ENCODE measurements around the gene MAP2K5. TPM values are rescaled to one million over a fixed set of nuclear protein-coding genes. Genes with fewer than 3 reads are reported as not detected.

The MAP2K5 gene
- total RNA-seq, 1 donor from 2014 or later, result 29.8 TPM

- Mint-ChIP-seq H3K9me3 (no peaks in the 10 kb centered on the region), H3K27me3 (ENCODE audit: low read depth) (no peaks in the 10 kb centered on the region), H3K4me3 (no peak overlapping the region), H3K36me3 (peaks cover 17% of the 10 kb centered on the region), H3K27ac (no peak overlapping the region), H3K4me1 (no peaks in the 10 kb centered on the region)
- TF ChIP-seq CTCF (IDR thresholded peaks at IDR 0.05; ENCODE audit: unreplicated experiment), result no peak
- no peak for DNase-seq (ENCODE audit: low spot score in 2 of 2, unreplicated experiment in 2 of 2)
Measured at GRCh38 chr15:67593562-67593961, 51.1 kb downstream of the MAP2K5 start.

GRCh38 chr15:67594770-67595169 lies 52.3 kb downstream of the MAP2K5 start:
- H3K36me3 Mint-ChIP-seq, result peaks cover 19% of the 10 kb centered on the region
- no peaks in the 10 kb centered on the region for H3K4me1 Mint-ChIP-seq
- H3K4me3 Mint-ChIP-seq, result no peak overlapping the region
- H3K9me3 Mint-ChIP-seq, result no peaks in the 10 kb centered on the region
- H3K27me3 Mint-ChIP-seq (ENCODE audit: low read depth), result no peaks in the 10 kb centered on the region
- no peak for TF ChIP-seq CTCF (IDR thresholded peaks at IDR 0.05; ENCODE audit: unreplicated experiment)
- H3K27ac Mint-ChIP-seq, result no peak overlapping the region
- no peak for DNase-seq (ENCODE audit: low spot score in 2 of 2, unreplicated experiment in 2 of 2)

DNA sequence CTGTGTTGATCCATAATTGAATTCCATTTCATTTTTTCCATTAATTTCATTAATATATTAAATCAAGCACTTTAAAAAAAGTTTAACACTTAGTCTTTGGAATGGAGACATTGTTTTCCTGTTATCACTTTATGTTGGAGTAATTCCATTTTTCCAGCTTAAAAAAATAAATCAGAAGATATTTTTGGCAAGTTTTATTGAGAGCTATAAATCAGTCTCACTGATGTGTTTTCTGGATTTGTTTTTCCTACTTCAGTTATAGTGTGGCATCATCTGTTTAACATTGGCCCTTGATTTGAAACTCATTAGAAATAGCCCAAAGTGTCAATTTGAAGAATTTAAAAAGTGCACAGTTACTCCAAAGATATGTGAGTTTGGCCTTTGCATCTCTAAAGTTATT lies 53.1 kb downstream of the MAP2K5 start:
- no peak for TF ChIP-seq CTCF (IDR thresholded peaks at IDR 0.05; ENCODE audit: unreplicated experiment)

DNA sequence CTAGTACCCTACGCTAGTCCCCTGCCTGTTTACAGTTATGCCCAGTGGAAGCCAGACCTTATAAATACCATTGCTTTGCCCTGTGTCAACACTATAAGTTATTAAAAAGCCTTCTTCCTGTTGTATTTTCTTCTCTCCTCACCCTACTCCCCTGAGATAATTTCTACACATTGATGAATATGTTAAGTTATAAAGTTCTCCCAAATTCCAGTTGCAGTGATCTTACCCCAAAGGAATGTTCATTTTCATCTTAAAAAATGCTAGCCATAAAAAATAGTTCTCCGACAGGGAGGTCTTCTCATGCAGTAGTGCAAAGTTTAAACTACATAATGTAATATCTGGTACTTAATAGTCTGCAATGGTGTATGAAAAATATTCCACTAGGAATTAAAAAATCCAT lies 58.6 kb downstream of the MAP2K5 start:
- H3K9me3 Mint-ChIP-seq, result no peaks in the 10 kb centered on the region
- H3K27me3 Mint-ChIP-seq (ENCODE audit: low read depth), result no peaks in the 10 kb centered on the region
- H3K4me3 Mint-ChIP-seq, result no peak overlapping the region
- H3K4me1 Mint-ChIP-seq, result peaks cover 13% of the 10 kb centered on the region
- no peak for TF ChIP-seq CTCF (IDR thresholded peaks at IDR 0.05; ENCODE audit: unreplicated experiment)
- peak overlapping the region; percentile 2 for H3K27ac Mint-ChIP-seq
- no peak for DNase-seq (ENCODE audit: low spot score in 2 of 2, unreplicated experiment in 2 of 2)
- H3K36me3 Mint-ChIP-seq, result peaks cover 18% of the 10 kb centered on the region

More for the DNA sequence above, 53.1 kb downstream of the MAP2K5 start:
- Mint-ChIP-seq H3K4me1 (peaks cover 6% of the 10 kb centered on the region), H3K27ac (no peak overlapping the region), H3K27me3 (ENCODE audit: low read depth) (no peaks in the 10 kb centered on the region), H3K9me3 (no peaks in the 10 kb centered on the region), H3K4me3 (no peak overlapping the region), H3K36me3 (peaks cover 21% of the 10 kb centered on the region)
- DNase-seq (ENCODE audit: low spot score in 2 of 2, unreplicated experiment in 2 of 2), result no peak

GRCh38 chr15:67603063-67603462 lies 60.6 kb downstream of the MAP2K5 start:
- no peaks in the 10 kb centered on the region for H3K27me3 Mint-ChIP-seq (ENCODE audit: low read depth)
- no peak for DNase-seq (ENCODE audit: low spot score in 2 of 2, unreplicated experiment in 2 of 2)
- TF ChIP-seq CTCF (IDR thresholded peaks at IDR 0.05; ENCODE audit: unreplicated experiment), result no peak
- no peak overlapping the region for H3K4me3 Mint-ChIP-seq
- H3K9me3 Mint-ChIP-seq, result no peaks in the 10 kb centered on the region
- peaks cover 15% of the 10 kb centered on the region for H3K36me3 Mint-ChIP-seq
- H3K27ac Mint-ChIP-seq, result no peak overlapping the region
- peaks cover 14% of the 10 kb centered on the region for H3K4me1 Mint-ChIP-seq

DNA sequence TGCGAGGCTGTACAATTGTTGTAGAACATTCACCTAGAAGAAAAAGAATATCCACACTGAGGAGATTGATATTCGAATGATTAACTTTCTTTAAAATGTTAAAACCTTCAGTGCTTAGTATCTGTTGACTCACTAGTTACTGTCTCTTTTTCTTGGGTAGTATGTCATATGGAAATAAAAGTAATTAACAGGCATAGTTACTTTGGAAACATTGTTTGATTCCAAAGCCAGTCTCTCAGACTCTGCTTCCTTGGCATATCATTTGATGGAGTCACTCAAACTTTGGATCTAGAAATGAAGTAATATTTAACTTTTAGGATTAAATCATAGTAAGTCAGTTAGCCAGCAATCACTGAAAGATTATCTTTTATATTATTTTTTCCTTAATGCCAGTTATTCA lies 63.4 kb downstream of the MAP2K5 start:
- DNase-seq (ENCODE audit: low spot score in 2 of 2, unreplicated experiment in 2 of 2), result no peak
- no peaks in the 10 kb centered on the region for H3K27me3 Mint-ChIP-seq (ENCODE audit: low read depth)
- H3K36me3 Mint-ChIP-seq, result peaks cover 9% of the 10 kb centered on the region
- no peaks in the 10 kb centered on the region for H3K9me3 Mint-ChIP-seq
- no peak overlapping the region for H3K27ac Mint-ChIP-seq
- peaks cover 6% of the 10 kb centered on the region for H3K4me1 Mint-ChIP-seq
- H3K4me3 Mint-ChIP-seq, result no peak overlapping the region
- TF ChIP-seq CTCF (IDR thresholded peaks at IDR 0.05; ENCODE audit: unreplicated experiment), result no peak
